C4-2B (cell line): Measurements from ENCODE around the gene CNIH2.

Experiments used
- CTCF ChIP-seq: fragments of 450-650 bp; conservative IDR thresholded peaks from 2 replicates; pipeline ENCODE4 v1.5.1; 2017; ENCODE audit warnings: mild to moderate bottlenecking
- ZFX ChIP-seq: fragments of 450-650 bp; IDR thresholded peaks from 2 replicates; pipeline ENCODE4 v1.6.1; 2017

GRCh38 chr11:66282468-66283455 is 4.8 kb downstream of the CNIH2 start:
- TF ChIP-seq CTCF (peak; percentile 98), ZFX (no peak)
